Loucy (cell line): ENCODE data around the gene LHCGR.

ENCODE experiments used
- H2AFZ ChIP-seq: fragments of 200-600 bp; sonication (generic); 2 replicates; pipeline ENCODE4 v1.6.0; 2016; ENCODE audit warnings: antibody characterized with exemption, mild to moderate bottlenecking, low read length, moderate library complexity
- H3F3A ChIP-seq: fragments of 200-600 bp; 2 replicates; pipeline ENCODE4 v1.6.0; 2016; ENCODE audit warnings: antibody characterized with exemption, low read depth, mild to moderate bottlenecking
- H3K27me3 ChIP-seq: fragments of 200-600 bp; sonication (generic); 2 replicates; pipeline ENCODE4 v1.6.1; 2014; ENCODE audit warnings: low read length, mild to moderate bottlenecking; ENCODE audit not compliant: insufficient read depth, poor library complexity, severe bottlenecking
- H3K36me3 ChIP-seq: fragments of 200-600 bp; sonication (generic); 2 replicates; pipeline ENCODE4 v1.6.1; 2016; ENCODE audit warnings: low read length; ENCODE audit not compliant: insufficient read depth
- H3K4me1 ChIP-seq: fragments of 200-600 bp; sonication (generic); 2 replicates; pipeline ENCODE4 v1.5.1; 2014; ENCODE audit warnings: low read length, mild to moderate bottlenecking; ENCODE audit not compliant: insufficient read depth, poor library complexity, severe bottlenecking
- H3K4me2 ChIP-seq: fragments of 200-600 bp; sonication (generic); 2 replicates; pipeline ENCODE4 v1.6.0; 2014; ENCODE audit warnings: antibody characterized with exemption, low read length, low read depth, mild to moderate bottlenecking; ENCODE audit not compliant: poor library complexity, severe bottlenecking
- H3K4me3 ChIP-seq: fragments of 200-600 bp; sonication (generic); 2 replicates; pipeline ENCODE4 v1.5.1; 2014; ENCODE audit warnings: low read length, mild to moderate bottlenecking, mixed read lengths; ENCODE audit not compliant: poor library complexity, severe bottlenecking
- H3K79me2 ChIP-seq: fragments of 200-600 bp; sonication (generic); 2 replicates; pipeline ENCODE4 v1.6.1; 2014; ENCODE audit warnings: low read length; ENCODE audit not compliant: insufficient read depth
- H3K9ac ChIP-seq: fragments of 200-600 bp; sonication (generic); 2 replicates; pipeline ENCODE4 v1.6.0; 2014; ENCODE audit warnings: mild to moderate bottlenecking, low read depth, low read length, moderate library complexity; ENCODE audit not compliant: poor library complexity, severe bottlenecking
- H3K9me2 ChIP-seq: fragments of 200-600 bp; sonication (generic); replicated peaks from 2 replicates; pipeline ENCODE4 v1.6.1; 2016; ENCODE audit warnings: low read depth, low read length, mixed read lengths
- H3K9me3 ChIP-seq: fragments of 200-600 bp; sonication (generic); 2 replicates; pipeline ENCODE4 v1.6.1; 2014; ENCODE audit warnings: mild to moderate bottlenecking, antibody characterized with exemption, low read length, low read depth; ENCODE audit not compliant: insufficient read depth
- H4K20me1 ChIP-seq: fragments of 200-600 bp; sonication (generic); 2 replicates; pipeline ENCODE4 v1.6.0; 2014; ENCODE audit warnings: antibody characterized with exemption, low read length, mild to moderate bottlenecking; ENCODE audit not compliant: insufficient read depth, poor library complexity, severe bottlenecking
- EZH2phosphoT487 ChIP-seq: fragments of 200-600 bp; IDR thresholded peaks from 2 replicates; pipeline ENCODE4 v1.6.1; 2018; ENCODE audit warnings: antibody characterized with exemption, mild to moderate bottlenecking, moderate library complexity, borderline replicate concordance
- TF ChIP-seq, protein P1 (sequence below): fragments of 200-600 bp; sonication (generic); conservative IDR thresholded peaks from 2 replicates; pipeline ENCODE4 v1.5.1; 2014; ENCODE audit warnings: mild to moderate bottlenecking, antibody characterized with exemption, low read length

Gene LHCGR

DNA sequence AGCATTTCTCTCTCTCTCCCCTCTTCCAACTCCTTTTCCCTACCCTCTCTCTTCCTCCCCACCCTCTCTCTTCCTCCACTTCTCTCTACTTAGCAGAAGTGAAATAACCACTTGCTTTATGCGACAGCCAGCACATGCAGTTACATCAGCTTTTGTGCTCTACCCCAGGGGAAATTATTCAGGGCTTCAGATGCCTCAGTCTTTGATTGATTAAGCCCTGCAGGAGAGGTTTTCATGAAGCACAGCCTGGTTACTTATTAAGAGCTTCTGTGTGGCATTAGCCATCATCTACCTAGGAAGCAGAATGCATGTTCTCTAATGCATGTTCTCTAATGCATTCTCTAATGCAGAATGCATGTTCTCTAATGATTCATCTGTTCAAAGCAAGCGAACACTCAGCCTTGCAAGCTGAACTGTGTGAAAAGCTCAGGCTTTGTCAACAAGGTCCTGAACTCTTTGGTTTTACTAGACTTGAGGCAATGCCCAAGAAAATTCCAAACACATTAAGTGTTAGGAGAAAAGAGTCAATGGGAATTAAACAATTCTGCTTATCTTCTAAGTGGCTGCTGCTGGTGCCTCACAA, 56.1 kb downstream of the LHCGR start:
- no peak overlapping the region for H3K4me2 ChIP-seq
- H4K20me1 ChIP-seq, result no peaks in the 10 kb centered on the region
- no peak overlapping the region for H2AFZ ChIP-seq
- H3F3A ChIP-seq, result no peaks in the 10 kb centered on the region
- H3K4me1 ChIP-seq, result no peaks in the 10 kb centered on the region
- H3K9me2 ChIP-seq, result no peaks in the 10 kb centered on the region
- no peaks in the 10 kb centered on the region for H3K79me2 ChIP-seq
- H3K9ac ChIP-seq, result no peak overlapping the region
- H3K27me3 ChIP-seq, result no peaks in the 10 kb centered on the region
- H3K36me3 ChIP-seq, result no peaks in the 10 kb centered on the region
- H3K9me3 ChIP-seq, result no peaks in the 10 kb centered on the region
- TF ChIP-seq, protein P1, sequence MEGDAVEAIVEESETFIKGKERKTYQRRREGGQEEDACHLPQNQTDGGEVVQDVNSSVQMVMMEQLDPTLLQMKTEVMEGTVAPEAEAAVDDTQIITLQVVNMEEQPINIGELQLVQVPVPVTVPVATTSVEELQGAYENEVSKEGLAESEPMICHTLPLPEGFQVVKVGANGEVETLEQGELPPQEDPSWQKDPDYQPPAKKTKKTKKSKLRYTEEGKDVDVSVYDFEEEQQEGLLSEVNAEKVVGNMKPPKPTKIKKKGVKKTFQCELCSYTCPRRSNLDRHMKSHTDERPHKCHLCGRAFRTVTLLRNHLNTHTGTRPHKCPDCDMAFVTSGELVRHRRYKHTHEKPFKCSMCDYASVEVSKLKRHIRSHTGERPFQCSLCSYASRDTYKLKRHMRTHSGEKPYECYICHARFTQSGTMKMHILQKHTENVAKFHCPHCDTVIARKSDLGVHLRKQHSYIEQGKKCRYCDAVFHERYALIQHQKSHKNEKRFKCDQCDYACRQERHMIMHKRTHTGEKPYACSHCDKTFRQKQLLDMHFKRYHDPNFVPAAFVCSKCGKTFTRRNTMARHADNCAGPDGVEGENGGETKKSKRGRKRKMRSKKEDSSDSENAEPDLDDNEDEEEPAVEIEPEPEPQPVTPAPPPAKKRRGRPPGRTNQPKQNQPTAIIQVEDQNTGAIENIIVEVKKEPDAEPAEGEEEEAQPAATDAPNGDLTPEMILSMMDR, result no peak
- TF ChIP-seq EZH2phosphoT487, result no peak
- no peak overlapping the region for H3K4me3 ChIP-seq

- Histone ChIP-seq H3K9me3 (no peaks in the 10 kb centered on the region), H3K4me1 (no peaks in the 10 kb centered on the region), H3K9me2 (no peaks in the 10 kb centered on the region), H2AFZ (no peak overlapping the region), H3F3A (no peaks in the 10 kb centered on the region), H4K20me1 (no peaks in the 10 kb centered on the region), H3K79me2 (no peaks in the 10 kb centered on the region), H3K36me3 (no peaks in the 10 kb centered on the region), H3K4me3 (no peak overlapping the region), H3K4me2 (no peak overlapping the region), H3K27me3 (no peaks in the 10 kb centered on the region), H3K9ac (no peak overlapping the region)
- TF ChIP-seq EZH2phosphoT487, result no peak
- TF ChIP-seq, protein P1, result no peak
These were observed 58.6 kb downstream of the LHCGR start for GRCh38 chr2:48696881-48697280.

GRCh38 chr2:48695991-48696390, 59.5 kb downstream of the LHCGR start:
- no peaks in the 10 kb centered on the region for H3F3A ChIP-seq
- no peaks in the 10 kb centered on the region for H4K20me1 ChIP-seq
- no peaks in the 10 kb centered on the region for H3K36me3 ChIP-seq
- no peaks in the 10 kb centered on the region for H3K4me1 ChIP-seq
- H3K9me3 ChIP-seq, result no peaks in the 10 kb centered on the region
- no peaks in the 10 kb centered on the region for H3K9me2 ChIP-seq
- no peak overlapping the region for H2AFZ ChIP-seq
- H3K79me2 ChIP-seq, result no peaks in the 10 kb centered on the region
- no peak overlapping the region for H3K4me3 ChIP-seq
- TF ChIP-seq, protein P1, result no peak
- no peak for TF ChIP-seq EZH2phosphoT487
- H3K9ac ChIP-seq, result no peak overlapping the region
- H3K27me3 ChIP-seq, result no peaks in the 10 kb centered on the region
- H3K4me2 ChIP-seq, result no peak overlapping the region
